ENCODE results near the gene IL36RN.

DNA sequence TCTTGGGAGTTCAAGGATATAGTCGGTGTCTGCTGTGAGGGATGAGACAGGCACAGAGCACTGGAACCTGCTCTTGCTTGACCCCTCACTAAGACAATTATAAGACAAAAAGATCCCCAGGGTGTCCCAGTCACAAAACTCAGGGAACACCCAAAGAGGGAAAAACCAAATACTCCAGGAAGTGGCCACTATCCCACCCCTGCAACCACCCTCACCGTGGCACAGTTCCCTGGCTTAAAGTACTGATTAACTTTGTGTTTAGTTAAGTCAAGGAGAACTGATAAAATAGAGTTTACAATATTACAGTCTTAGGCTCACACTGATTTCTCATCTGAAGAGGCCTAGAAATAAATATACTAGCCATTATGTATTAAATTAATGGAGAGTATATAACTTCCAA, 19.8 kb upstream of the IL36RN start:
- TF ChIP-seq CTCF (IDR thresholded peaks at IDR 0.05; ENCODE audit: low read length): no peak
- TF ChIP-seq EZH2 (optimal IDR thresholded peaks at IDR 0.05; ENCODE audit: low read depth, low read length): no peak
- TF ChIP-seq EZH2phosphoT487 (IDR thresholded peaks at IDR 0.05; ENCODE audit: low read length): no peak

Data from MM.1S (cell line).